ENCODE data around the gene CPNE8. TPM values are rescaled to one million over a fixed set of nuclear protein-coding genes. Genes with fewer than 3 reads are reported as not detected.

Gene CPNE8
- total and polyA plus RNA-seq, 2 of the 4 experiments (the other 2 are of a cell fraction): not detected

DNA sequence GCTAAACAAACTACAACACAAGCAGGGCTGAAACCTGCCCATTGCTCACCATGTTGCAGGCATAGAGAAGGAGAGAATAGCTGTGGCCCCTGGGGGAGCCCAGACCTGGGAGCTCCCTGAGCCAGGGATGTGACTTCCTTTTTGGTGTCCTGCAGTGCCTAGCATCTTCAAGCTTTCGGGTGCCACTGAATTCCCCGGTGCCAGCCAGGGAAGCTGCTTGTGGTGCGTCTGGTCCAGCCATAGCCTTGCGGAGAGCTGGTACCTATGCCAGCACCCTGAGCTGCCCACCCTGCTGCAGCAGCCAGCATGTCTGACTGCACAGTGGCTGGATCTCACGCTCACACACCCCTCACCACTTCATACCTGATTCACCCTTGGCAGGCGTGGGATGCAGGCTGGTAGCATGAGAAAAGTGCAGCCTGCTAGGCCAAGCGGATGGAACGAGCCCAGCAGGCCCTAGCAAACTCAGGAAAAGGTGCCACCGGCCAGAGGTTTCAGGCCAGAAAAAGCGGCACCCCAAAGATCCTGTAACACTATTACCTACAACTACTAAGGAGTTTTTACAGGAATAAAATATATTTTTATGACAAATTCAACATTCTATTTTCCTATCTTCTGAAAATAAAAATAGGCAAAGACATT, 183.7 kb downstream of the CPNE8 start:
- no peak overlapping the region for H4K5ac ChIP-seq (ENCODE audit: low read depth, low read length)
- whole genome bisulfite sequencing, 2 experiments (ENCODE audit: extremely low coverage in 2 of 2, insufficient read length in 1 of 2): no CpG with 5 or more reads among the region's 10 CpGs
- no peaks in the 10 kb centered on the region for H4K20me1 ChIP-seq (ENCODE audit: insufficient read depth, low read length)
- H3K4ac ChIP-seq (ENCODE audit: low read depth, low read length): no peak overlapping the region
- H4K8ac ChIP-seq (ENCODE audit: low read depth in 2 of 2, low read length in 2 of 2): no peak overlapping the region
- no peak overlapping the region for H2AFZ ChIP-seq (replicated peaks; ENCODE audit: low read length, poor library complexity)
- H3K14ac ChIP-seq (replicated peaks; ENCODE audit: low read depth, low read length): no peak overlapping the region
- no peak overlapping the region for H3K27ac ChIP-seq (ENCODE audit: insufficient read depth, low read length)
- H3K9me3 ChIP-seq (ENCODE audit: control insufficient read depth, insufficient read depth, low read length): peaks cover 18% of the 10 kb centered on the region
- no peak overlapping the region for H3K9ac ChIP-seq (ENCODE audit: low read depth, low read length)
- H2BK15ac ChIP-seq (ENCODE audit: low read depth, low read length): no peak overlapping the region
- no peaks in the 10 kb centered on the region for H3K36me3 ChIP-seq (ENCODE audit: control insufficient read depth, insufficient read depth, low read length)
- in situ Hi-C loops (cut with MboI; ENCODE audit: low sequenced_read_pairs) (no loop called here), dilution Hi-C loops (cut with HindIII; ENCODE audit: low sequenced_read_pairs, unreplicated experiment) (no loop called here), intact Hi-C loops (cut with micrococcal nuclease) (no loop called here)
- no peak overlapping the region for H3K18ac ChIP-seq (ENCODE audit: low read depth, low read length)
- ChIA-PET CTCF (no interaction called here), POLR2A (ENCODE audit: unreplicated experiment) (no interaction called here)
- H2AK9ac ChIP-seq (replicated peaks; ENCODE audit: low read depth, low read length, poor library complexity): no peak overlapping the region
- DNase-seq (no peak), ATAC-seq (ENCODE audit: low read depth) (no peak)
- no peaks in the 10 kb centered on the region for H3K9me1 ChIP-seq (ENCODE audit: insufficient read depth, low read length)
- H3K56ac ChIP-seq (ENCODE audit: extremely low read depth, insufficient read depth, low read length): no peak overlapping the region
- H2AK5ac ChIP-seq (ENCODE audit: low read depth, low read length): no peak overlapping the region
- BruUV-seq (replicated peaks): no TSS peak
- no peaks in the 10 kb centered on the region for H3K27me3 ChIP-seq (ENCODE audit: control insufficient read depth, insufficient read depth, low read length)
- no peak overlapping the region for H3K4me3 ChIP-seq (ENCODE audit: insufficient read depth, low read depth, low read length)
- no peak overlapping the region for H3K23ac ChIP-seq (ENCODE audit: low read depth, low read length)
- H3K4me2 ChIP-seq (ENCODE audit: low read depth, low read length): no peak overlapping the region
- H2BK120ac ChIP-seq (ENCODE audit: low read depth, low read length): no peak overlapping the region
- H3K79me1 ChIP-seq (ENCODE audit: low read depth in 1 of 2, low read length in 2 of 2): no peaks in the 10 kb centered on the region
- no peak for TF ChIP-seq BHLHE40 (IDR thresholded peaks at IDR 0.05; ENCODE audit: low read depth, low read length)
- TF ChIP-seq FOS (IDR thresholded peaks at IDR 0.05; ENCODE audit: low read depth, low read length): no peak
- no peak for TF ChIP-seq ELK1 (IDR thresholded peaks at IDR 0.05; ENCODE audit: borderline replicate concordance, low read depth, low read length)
- no peak for TF ChIP-seq CEBPB (IDR thresholded peaks at IDR 0.05; ENCODE audit: low read depth, low read length)
- no peak for TF ChIP-seq POLR2A (IDR thresholded peaks at IDR 0.05; ENCODE audit: low read depth, low read length)
- no peak for TF ChIP-seq CHD1 (IDR thresholded peaks at IDR 0.05; ENCODE audit: low read depth, low read length)
- TF ChIP-seq, protein P1, sequence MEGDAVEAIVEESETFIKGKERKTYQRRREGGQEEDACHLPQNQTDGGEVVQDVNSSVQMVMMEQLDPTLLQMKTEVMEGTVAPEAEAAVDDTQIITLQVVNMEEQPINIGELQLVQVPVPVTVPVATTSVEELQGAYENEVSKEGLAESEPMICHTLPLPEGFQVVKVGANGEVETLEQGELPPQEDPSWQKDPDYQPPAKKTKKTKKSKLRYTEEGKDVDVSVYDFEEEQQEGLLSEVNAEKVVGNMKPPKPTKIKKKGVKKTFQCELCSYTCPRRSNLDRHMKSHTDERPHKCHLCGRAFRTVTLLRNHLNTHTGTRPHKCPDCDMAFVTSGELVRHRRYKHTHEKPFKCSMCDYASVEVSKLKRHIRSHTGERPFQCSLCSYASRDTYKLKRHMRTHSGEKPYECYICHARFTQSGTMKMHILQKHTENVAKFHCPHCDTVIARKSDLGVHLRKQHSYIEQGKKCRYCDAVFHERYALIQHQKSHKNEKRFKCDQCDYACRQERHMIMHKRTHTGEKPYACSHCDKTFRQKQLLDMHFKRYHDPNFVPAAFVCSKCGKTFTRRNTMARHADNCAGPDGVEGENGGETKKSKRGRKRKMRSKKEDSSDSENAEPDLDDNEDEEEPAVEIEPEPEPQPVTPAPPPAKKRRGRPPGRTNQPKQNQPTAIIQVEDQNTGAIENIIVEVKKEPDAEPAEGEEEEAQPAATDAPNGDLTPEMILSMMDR (conservative IDR thresholded peaks at IDR 0.05; ENCODE audit: low read depth, low read length): no peak
- TF ChIP-seq MAZ (IDR thresholded peaks at IDR 0.05; ENCODE audit: borderline replicate concordance, low read depth, low read length): no peak
- no peak for TF ChIP-seq RCOR1 (IDR thresholded peaks at IDR 0.05; ENCODE audit: insufficient replicate concordance, low read length)
- TF ChIP-seq NFE2L2 (IDR thresholded peaks at IDR 0.05; ENCODE audit: low read depth, low read length): no peak
- no peak for TF ChIP-seq MAFK (IDR thresholded peaks at IDR 0.05; ENCODE audit: low read depth, low read length)
- no peak for TF ChIP-seq SMC3 (IDR thresholded peaks at IDR 0.05; ENCODE audit: low read depth, low read length)
- TF ChIP-seq RAD21 (IDR thresholded peaks at IDR 0.05; ENCODE audit: low read length): no peak
- TF ChIP-seq MXI1 (IDR thresholded peaks at IDR 0.05; ENCODE audit: borderline replicate concordance, low read depth, low read length): no peak
- no peak for TF ChIP-seq RFX5 (IDR thresholded peaks at IDR 0.05; ENCODE audit: low read depth, low read length)
- H2BK5ac ChIP-seq (ENCODE audit: low read depth, low read length, poor library complexity, severe bottlenecking): no peak overlapping the region
- H3K4me1 ChIP-seq (ENCODE audit: control insufficient read depth, insufficient read depth, low read length): no peaks in the 10 kb centered on the region
- H4K91ac ChIP-seq (ENCODE audit: insufficient read depth, low read depth, low read length): no peak overlapping the region
- no peak overlapping the region for H2BK20ac ChIP-seq (ENCODE audit: low read depth, low read length)
